Neural progenitor cell (in vitro differentiated cells): ENCODE measurements around the gene CTXND1. TPM values are rescaled to one million over a fixed set of nuclear protein-coding genes. Genes with fewer than 3 reads are reported as not detected.

ENCODE experiments used
- DNase-seq: peaks from one replicate; pipeline ENCODE4 v3.0.0-alpha.2; 2016; ENCODE audit warnings: low spot score
- H2AFZ ChIP-seq: fragments of 200-600 bp; sonication (generic); replicated peaks from 2 replicates; pipeline ENCODE4 v1.6.1; 2016; ENCODE audit warnings: antibody characterized with exemption
- H3F3A ChIP-seq: fragments of 200-600 bp; sonication (generic); 2 replicates; pipeline ENCODE4 v1.6.1; 2016; ENCODE audit warnings: antibody characterized with exemption, low read depth
- H3K27ac ChIP-seq: fragments of 200-600 bp; sonication (generic); 2 replicates; pipeline ENCODE4 v1.5.1; 2016; ENCODE audit warnings: mild to moderate bottlenecking
- H3K27me3 ChIP-seq: fragments of 200-600 bp; sonication (generic); 2 replicates; pipeline ENCODE4 v1.6.1; 2016; ENCODE audit warnings: mild to moderate bottlenecking, moderate library complexity
- H3K36me3 ChIP-seq: fragments of 200-600 bp; sonication (generic); 2 replicates; pipeline ENCODE4 v1.5.1; 2016
- H3K4me1 ChIP-seq: fragments of 200-600 bp; sonication (generic); 2 replicates; pipeline ENCODE4 v1.6.1; 2016; ENCODE audit warnings: mixed run types
- H3K4me2 ChIP-seq: fragments of 200-600 bp; sonication (generic); 2 replicates; pipeline ENCODE4 v1.6.1; 2016
- H3K4me3 ChIP-seq: fragments of 200-600 bp; sonication (generic); 2 replicates; pipeline ENCODE4 v1.5.1; 2016
- H3K79me2 ChIP-seq: fragments of 200-600 bp; sonication (generic); 2 replicates; pipeline ENCODE4 v1.6.1; 2016; ENCODE audit warnings: low read depth
- H3K9ac ChIP-seq: fragments of 200-600 bp; sonication (generic); 2 replicates; pipeline ENCODE4 v1.6.1; 2016
- H3K9me3 ChIP-seq: fragments of 200-600 bp; sonication (generic); 2 replicates; pipeline ENCODE4 v1.5.1; 2016; ENCODE audit warnings: low read depth
- H4K20me1 ChIP-seq: fragments of 200-600 bp; sonication (generic); 2 replicates; pipeline ENCODE4 v1.6.1; 2016; ENCODE audit warnings: low read depth
- H3K27ac Mint-ChIP-seq: 3 replicates; pipeline ENCODE4 v1.8.0; 2021; ENCODE audit warnings: mixed read lengths
- H3K27me3 Mint-ChIP-seq: 2 replicates; pipeline ENCODE4 v1.8.0; 2022; ENCODE audit warnings: low read depth, mild to moderate bottlenecking, inconsistent platforms, moderate library complexity, mixed read lengths; ENCODE audit not compliant: insufficient read depth
- H3K36me3 Mint-ChIP-seq: 3 replicates; pipeline ENCODE4 v1.8.0; 2021; ENCODE audit warnings: mixed read lengths
- H3K4me1 Mint-ChIP-seq: 3 replicates; pipeline ENCODE4 v1.8.0; 2021; ENCODE audit warnings: mixed read lengths
- H3K4me3 Mint-ChIP-seq: 3 replicates; pipeline ENCODE4 v1.8.0; 2021; ENCODE audit warnings: mild to moderate bottlenecking, moderate library complexity, mixed read lengths
- H3K9me3 Mint-ChIP-seq: 3 replicates; pipeline ENCODE4 v1.8.0; 2020; ENCODE audit warnings: mixed read lengths
- EZH2 ChIP-seq: fragments of 200-600 bp; sonication (generic); IDR thresholded peaks from 2 replicates; pipeline ENCODE4 v1.6.1; 2017; ENCODE audit warnings: antibody characterized with exemption, mild to moderate bottlenecking, moderate library complexity
- EZH2phosphoT487 ChIP-seq: fragments of 200-600 bp; sonication (generic); IDR thresholded peaks from 2 replicates; pipeline ENCODE4 v1.6.1; 2017; ENCODE audit warnings: antibody characterized with exemption
- total RNA-seq: library from RNA; depleted of rRNA; stranded (reverse); fragments of >200 nt; gene quantifications from 2 replicates; pipeline ENCODE4 v1.2.3, GENCODE V29; 2015; ENCODE audit warnings: low replicate concordance
- TF ChIP-seq, protein P1 (sequence below): fragments of 200-600 bp; sonication (generic); IDR thresholded peaks from 2 replicates; pipeline ENCODE4 v1.5.1; 2017; ENCODE audit warnings: antibody characterized with exemption, mild to moderate bottlenecking

CTXND1 gene
- total RNA-seq, 1 donor from 2014 or later, result not detected

GRCh38 chr15:80171787-80172186 is 80.2 kb downstream of the CTXND1 start:
- H2AFZ ChIP-seq, result no peak overlapping the region
- peaks cover 11% of the 10 kb centered on the region for H3K27me3 Mint-ChIP-seq
- H3K27me3 ChIP-seq, result no peaks in the 10 kb centered on the region
- peaks cover 6% of the 10 kb centered on the region for H3K36me3 Mint-ChIP-seq
- no peak for TF ChIP-seq EZH2
- TF ChIP-seq, protein P1, sequence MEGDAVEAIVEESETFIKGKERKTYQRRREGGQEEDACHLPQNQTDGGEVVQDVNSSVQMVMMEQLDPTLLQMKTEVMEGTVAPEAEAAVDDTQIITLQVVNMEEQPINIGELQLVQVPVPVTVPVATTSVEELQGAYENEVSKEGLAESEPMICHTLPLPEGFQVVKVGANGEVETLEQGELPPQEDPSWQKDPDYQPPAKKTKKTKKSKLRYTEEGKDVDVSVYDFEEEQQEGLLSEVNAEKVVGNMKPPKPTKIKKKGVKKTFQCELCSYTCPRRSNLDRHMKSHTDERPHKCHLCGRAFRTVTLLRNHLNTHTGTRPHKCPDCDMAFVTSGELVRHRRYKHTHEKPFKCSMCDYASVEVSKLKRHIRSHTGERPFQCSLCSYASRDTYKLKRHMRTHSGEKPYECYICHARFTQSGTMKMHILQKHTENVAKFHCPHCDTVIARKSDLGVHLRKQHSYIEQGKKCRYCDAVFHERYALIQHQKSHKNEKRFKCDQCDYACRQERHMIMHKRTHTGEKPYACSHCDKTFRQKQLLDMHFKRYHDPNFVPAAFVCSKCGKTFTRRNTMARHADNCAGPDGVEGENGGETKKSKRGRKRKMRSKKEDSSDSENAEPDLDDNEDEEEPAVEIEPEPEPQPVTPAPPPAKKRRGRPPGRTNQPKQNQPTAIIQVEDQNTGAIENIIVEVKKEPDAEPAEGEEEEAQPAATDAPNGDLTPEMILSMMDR, result no peak
- no peak for TF ChIP-seq EZH2phosphoT487
- no peaks in the 10 kb centered on the region for H3K9me3 ChIP-seq
- H3K27ac ChIP-seq, result no peak overlapping the region
- H3F3A ChIP-seq, result no peaks in the 10 kb centered on the region
- H3K4me1 Mint-ChIP-seq, result peaks cover 6% of the 10 kb centered on the region
- no peaks in the 10 kb centered on the region for H3K4me1 ChIP-seq
- no peaks in the 10 kb centered on the region for H3K9me3 Mint-ChIP-seq
- H3K27ac Mint-ChIP-seq, result no peak overlapping the region
- H3K4me3 Mint-ChIP-seq, result no peak overlapping the region
- no peak overlapping the region for H3K4me3 ChIP-seq
- no peak overlapping the region for H3K9ac ChIP-seq
- no peaks in the 10 kb centered on the region for H4K20me1 ChIP-seq
- no peaks in the 10 kb centered on the region for H3K36me3 ChIP-seq
- H3K79me2 ChIP-seq, result no peaks in the 10 kb centered on the region
- DNase-seq, result peak; percentile 36
- no peak overlapping the region for H3K4me2 ChIP-seq

- TF ChIP-seq EZH2phosphoT487, result no peak
- TF ChIP-seq EZH2, result no peak
- TF ChIP-seq, protein P1, result no peak
Measured at GRCh38 chr15:80170596-80170995, 81.4 kb downstream of the CTXND1 start.

GRCh38 chr15:80169768-80170357 is 82.2 kb downstream of the CTXND1 start:
- DNase-seq, result no peak
- H3K27ac Mint-ChIP-seq, result no peak overlapping the region
- peaks cover 6% of the 10 kb centered on the region for H3K4me1 Mint-ChIP-seq
- Histone ChIP-seq H3K9me3 (no peaks in the 10 kb centered on the region), H3K27ac (no peak overlapping the region), H4K20me1 (no peaks in the 10 kb centered on the region), H3F3A (no peaks in the 10 kb centered on the region), H3K79me2 (no peaks in the 10 kb centered on the region), H3K4me2 (no peak overlapping the region), H2AFZ (no peak overlapping the region), H3K4me3 (no peak overlapping the region), H3K9ac (no peak overlapping the region), H3K36me3 (no peaks in the 10 kb centered on the region), H3K27me3 (no peaks in the 10 kb centered on the region), H3K4me1 (no peaks in the 10 kb centered on the region)
- peaks cover 8% of the 10 kb centered on the region for H3K27me3 Mint-ChIP-seq
- no peak overlapping the region for H3K4me3 Mint-ChIP-seq
- no peaks in the 10 kb centered on the region for H3K9me3 Mint-ChIP-seq
- peaks cover 4% of the 10 kb centered on the region for H3K36me3 Mint-ChIP-seq
- TF ChIP-seq, protein P1, result no peak
- TF ChIP-seq EZH2 (no peak), EZH2phosphoT487 (no peak)

More at GRCh38 chr15:80170596-80170995, 81.4 kb downstream of the CTXND1 start:
- Mint-ChIP-seq H3K27me3 (peaks cover 8% of the 10 kb centered on the region), H3K4me1 (peaks cover 6% of the 10 kb centered on the region), H3K4me3 (no peak overlapping the region), H3K36me3 (peaks cover 4% of the 10 kb centered on the region), H3K9me3 (no peaks in the 10 kb centered on the region), H3K27ac (no peak overlapping the region)
- Histone ChIP-seq H2AFZ (no peak overlapping the region), H3F3A (no peaks in the 10 kb centered on the region), H3K4me2 (no peak overlapping the region), H3K27me3 (no peaks in the 10 kb centered on the region), H3K27ac (no peak overlapping the region), H3K79me2 (no peaks in the 10 kb centered on the region), H3K4me3 (no peak overlapping the region), H3K9ac (no peak overlapping the region), H3K36me3 (no peaks in the 10 kb centered on the region), H4K20me1 (no peaks in the 10 kb centered on the region), H3K9me3 (no peaks in the 10 kb centered on the region), H3K4me1 (no peaks in the 10 kb centered on the region)
- no peak for DNase-seq
